Measurements from ENCODE around the gene SMIM7. TPM values are rescaled to one million over a fixed set of nuclear protein-coding genes. Genes with fewer than 3 reads are reported as not detected.
"Not testable (repeated sequence)": the region's sequence is repeated elsewhere in the genome, so short reads cannot be mapped to it uniquely, and the experiment has no call there.

Gene SMIM7
- polyA plus RNA-seq (2013, experiment 1 of 2; ENCODE audit: insufficient read length) = 58.8 TPM
- polyA plus RNA-seq (2013, experiment 2 of 2; ENCODE audit: insufficient read length) = 60.7 TPM

DNA sequence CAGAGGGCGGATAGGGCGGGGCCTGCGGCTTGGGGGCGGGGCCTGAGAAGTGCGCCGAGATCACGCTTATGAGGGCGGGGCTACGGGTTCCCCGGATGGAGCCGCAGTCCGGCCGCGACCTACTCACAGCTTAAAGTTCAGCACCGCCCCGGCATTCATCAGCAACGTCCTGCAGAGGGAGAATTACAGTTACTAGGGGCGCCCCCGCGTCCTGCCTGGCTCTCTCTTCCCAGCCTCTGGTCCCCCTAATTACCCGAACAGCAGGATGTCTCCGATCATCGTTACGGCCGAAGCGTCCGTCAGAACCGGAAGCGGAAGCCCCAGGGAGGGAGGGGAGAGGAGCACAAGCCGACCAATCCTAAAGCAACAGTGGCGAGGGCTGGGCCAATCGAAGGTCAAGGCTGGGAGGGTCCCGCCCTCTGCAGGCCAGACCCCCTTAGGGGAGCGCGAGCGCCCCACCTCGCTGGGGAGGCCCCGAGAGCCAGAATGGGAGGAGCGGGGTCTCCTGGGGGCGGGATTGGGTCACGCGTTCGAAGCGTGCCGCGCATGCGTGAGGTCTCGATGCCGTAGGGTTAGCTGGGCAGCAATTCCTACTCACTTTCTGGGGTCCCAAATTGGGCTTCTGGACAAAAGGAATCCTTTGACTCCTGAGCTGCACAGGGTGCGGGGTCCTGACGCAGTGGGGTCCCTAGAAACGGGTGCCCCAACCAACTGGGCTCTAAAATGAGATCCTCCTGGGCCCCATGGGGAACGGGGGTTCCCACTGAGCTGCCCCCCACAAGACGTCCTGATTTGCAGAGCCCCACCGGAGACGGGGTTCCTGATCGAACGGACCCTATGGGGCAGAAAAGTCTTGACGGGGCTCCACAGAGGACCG lies at the start of gene SMIM7:
TSS of gene SMIM7 (minus strand) at position 313 of the 877 bp plus-strand sequence. CDS start at position 279, 34 bp downstream.
- DNase-seq = peak; percentile 99

DNA sequence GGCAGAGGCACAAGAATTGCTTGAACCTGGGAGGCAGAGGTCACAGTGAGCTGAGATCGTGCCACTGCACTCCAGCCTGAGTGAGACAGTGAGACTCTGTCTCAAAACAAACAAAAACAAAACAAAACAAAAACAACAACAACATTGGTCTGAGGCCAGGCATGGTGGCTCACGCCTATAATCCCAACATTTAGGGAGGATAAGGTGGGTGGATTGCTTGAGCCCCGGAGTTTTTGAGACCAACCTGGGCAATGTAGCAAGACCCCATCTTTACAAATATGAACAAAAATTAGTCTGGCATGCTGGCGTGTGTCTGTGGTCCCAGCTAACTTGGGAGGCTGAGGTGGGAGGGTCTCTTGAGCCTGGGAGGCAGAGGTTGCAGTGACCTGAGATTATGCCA lies 43.7 kb upstream of the SMIM7 start:
- DNase-seq = no peak

DNA sequence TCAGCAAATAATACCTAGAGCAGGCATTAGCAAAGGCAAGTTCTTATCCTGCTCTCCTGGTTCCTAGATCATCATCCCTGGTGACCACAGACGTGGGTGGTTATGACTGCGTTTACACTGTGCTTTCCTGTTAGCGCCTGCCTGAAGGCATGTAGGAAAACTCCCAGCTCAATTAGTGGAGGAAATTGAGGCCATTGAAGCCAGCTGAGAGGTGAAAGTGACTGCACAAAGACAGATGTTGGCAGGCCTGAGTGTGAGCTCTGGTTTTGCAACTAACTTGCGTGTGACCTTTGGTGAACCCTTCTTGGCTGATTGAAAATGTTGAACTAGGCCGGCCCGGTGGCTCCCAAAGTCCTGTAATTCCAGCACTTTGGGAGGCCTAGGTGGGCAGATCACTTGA lies 42.2 kb upstream of the SMIM7 start:
- DNase-seq = no peak

DNA sequence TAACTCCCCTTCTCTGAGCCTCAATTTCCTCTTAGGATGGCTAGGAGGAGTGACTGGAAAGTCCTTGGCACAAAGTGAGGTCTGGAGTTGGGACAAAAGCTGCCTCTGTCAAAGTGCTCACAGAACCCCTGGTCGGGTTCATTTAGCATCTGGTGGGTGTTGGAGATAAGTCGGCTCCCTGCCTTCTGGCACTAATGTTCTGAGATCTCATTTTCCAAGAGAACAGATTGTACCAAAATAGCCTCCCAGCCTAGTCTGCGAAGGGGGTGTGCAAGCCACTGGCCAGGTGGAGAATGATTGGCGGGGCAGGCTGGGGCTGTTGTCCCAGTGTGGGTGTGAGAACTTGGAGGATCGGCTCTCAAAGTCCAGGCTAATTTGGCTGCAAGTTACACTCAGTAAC lies 39.0 kb upstream of the SMIM7 start:
- no peak for DNase-seq

DNA sequence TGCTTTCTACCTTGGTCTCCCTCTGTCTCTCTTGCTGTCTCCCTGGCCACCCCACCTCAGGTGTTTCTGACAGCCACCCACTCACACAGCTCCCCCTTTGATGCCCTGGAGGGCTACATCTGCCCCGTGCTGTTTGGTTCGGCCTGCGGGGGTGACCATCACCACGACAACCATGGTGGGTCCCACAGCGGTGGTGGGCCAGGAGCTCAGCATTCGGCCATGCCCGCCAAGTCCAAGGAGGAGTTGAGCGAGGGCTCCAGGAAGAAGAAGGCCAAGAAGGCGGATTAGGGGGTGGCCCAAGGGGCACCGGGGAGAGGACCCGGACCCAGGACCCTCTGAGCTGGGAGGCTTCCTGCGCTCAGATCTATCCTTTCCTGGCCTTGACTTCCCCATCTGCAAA lies 28.1 kb upstream of the SMIM7 start:
- no peak for DNase-seq

DNA sequence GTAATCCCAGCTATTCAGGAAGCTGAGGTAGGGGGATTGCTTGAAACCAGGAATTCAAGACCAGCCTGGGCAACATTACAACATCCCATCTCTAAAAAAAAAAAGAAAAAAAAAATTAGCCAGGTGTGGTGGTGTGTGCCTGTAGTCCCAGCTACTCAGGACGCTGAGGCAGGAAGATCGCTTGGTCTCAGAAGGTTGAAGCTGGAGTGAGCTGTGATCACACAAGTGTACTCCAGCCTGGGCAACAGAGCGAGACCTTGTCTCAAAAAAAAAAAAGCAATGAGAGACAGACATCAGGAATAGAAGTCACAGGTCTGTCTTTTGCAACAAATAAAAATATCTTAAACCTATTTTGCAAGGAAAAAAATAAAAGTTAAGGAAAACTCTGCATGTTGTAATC lies 24.3 kb upstream of the SMIM7 start:
- no peak for DNase-seq

DNA sequence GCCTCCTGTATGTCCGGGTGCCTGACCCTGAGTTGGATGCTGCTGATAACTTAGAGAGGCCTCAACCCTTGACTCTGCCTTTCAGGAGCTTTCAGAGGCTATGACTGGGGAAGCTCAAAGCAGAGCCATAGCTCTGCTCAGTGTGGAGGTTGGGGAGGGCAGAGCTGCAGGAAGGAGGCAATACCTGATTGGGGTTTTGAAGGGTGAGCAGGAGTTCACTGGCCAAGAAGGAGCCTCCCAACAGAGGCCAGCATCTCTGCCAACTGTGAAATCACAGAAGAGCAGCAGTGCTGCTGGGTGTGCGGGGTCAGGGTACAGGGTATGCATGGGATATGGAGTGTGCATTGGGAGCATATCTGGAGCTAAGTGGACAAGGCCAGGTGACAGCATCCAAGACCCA lies 22.6 kb upstream of the SMIM7 start:
- no peak for DNase-seq

DNA sequence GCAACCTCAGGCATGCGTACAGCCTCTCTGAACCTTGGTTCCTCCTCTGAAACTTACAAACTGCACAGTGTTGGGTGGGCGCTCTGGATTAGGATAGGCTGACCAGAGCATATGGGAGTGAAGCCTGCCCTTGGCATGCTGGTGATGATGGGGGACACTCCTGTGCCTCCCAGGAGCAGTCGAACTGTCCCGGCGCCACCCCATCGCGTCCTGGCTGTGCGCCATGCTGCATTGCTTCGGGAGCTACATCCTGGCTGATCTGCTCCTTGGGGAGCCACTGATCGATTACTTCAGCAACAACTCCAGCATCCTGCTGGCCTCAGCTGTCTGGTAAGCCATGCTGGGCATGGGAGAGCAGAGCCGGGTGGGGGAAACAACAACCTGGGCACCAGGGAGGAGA lies 19.9 kb upstream of the SMIM7 start:
- no peak for DNase-seq

DNA sequence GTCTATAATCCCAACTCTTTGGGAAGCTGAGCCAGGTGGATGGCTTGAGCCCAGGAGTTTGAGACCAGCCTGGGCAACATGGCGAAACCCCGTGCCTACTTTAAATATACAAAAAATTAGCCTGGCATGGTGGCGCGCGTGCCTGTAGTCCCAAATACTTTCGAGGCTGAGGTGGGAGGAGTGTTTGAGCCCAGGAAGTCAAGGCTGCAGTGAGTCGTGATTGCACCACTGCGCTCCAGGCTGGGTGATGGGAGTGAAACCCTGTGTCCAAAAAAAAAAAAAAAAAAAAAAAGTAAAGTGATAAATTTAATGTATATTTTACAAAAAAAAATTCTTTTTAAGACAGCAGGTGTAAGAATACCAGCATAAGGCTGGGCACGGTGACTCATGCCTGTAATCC lies 18.6 kb upstream of the SMIM7 start:
- DNase-seq = no peak

DNA sequence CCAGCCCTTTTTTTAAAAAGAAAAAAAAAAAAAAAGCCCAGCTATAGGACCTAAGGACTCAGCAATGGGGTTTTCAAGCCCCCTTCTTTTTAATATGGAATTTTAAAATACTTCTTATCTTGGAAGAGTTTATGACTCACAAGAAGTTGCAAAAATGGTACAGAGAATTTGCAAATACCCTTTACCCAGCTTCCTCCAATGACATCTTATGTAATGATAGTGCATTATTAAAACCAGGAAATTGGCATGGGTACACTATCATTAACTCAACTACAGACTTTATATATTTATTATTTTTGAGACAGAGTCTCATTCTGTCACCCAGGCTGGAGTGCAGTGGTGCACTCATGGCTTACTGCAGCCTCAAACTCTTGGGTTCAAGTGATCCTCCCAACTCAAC lies 17.1 kb upstream of the SMIM7 start:
- DNase-seq = no peak

DNA sequence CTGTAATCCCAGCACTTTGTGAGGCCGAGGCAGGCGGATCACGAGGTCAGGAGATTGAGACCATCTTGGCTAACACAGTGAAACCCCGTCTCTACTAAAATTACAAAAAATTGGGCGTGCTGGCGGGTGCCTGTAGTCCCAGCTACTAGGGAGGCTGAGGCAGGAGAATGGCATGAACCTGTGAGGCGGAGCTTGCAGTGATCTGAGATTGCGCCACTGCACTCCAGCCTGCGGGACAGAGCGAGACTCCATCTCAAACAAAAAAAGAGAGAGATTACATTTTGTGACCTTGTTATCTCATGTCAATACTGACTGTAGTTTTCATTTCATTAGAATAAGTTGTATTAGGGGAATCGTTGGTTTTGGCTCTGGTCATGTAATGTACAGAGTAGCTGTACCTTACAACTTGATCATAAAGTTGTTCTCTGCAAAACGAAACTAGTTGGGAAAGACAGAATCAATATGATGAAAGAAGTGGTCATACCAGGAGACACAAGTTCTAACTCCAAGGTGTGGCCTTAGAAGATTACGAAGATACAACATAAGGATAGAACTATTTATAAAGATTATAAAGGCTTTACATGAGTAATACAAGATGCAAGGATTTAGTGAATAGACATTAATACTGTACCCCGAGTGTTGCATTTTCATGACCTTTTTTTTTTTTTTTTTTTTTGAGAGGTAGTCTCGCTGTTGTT lies 16.3 kb upstream of the SMIM7 start:
- DNase-seq = no peak

DNA sequence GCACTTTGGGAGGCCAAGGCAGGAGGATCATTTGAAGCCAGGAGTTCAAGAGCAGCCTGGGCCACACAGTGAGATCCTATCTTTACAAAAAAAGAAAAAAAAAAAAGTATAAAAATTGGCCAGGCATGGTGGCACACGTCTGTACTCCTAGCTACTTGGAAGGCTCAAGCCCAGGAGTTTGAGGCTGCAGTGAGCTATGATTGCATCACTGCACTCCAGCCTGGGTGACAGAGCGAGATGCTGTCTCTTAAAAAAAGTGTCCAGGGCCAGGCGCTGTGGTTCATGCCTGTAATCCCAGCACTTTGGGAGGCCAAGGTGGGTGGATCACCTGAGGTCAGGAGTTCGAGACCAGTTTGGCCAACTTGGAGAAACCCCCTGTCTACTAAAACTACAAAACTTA lies 13.9 kb upstream of the SMIM7 start:
- DNase-seq = not testable (repeated sequence)

DNA sequence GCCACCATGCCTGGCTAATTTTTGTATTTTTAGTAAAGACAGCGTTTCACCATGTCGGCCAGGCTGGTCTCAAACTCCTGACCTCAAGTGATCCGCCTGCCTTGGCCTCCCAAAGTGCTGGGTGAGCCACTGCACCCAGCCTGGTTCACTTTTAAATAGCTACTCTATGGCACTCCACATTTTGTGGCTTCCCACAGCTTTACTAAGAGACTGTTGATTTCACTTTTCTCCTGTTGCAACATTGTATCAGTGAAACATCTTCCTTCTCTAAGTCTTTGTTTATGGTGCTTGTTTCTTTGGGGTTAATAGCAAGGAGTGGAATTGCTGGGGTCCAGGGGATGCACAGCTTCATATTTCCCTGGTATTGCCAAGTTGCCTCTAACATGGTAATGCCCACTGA lies 13.3 kb upstream of the SMIM7 start:
- no peak for DNase-seq

DNA sequence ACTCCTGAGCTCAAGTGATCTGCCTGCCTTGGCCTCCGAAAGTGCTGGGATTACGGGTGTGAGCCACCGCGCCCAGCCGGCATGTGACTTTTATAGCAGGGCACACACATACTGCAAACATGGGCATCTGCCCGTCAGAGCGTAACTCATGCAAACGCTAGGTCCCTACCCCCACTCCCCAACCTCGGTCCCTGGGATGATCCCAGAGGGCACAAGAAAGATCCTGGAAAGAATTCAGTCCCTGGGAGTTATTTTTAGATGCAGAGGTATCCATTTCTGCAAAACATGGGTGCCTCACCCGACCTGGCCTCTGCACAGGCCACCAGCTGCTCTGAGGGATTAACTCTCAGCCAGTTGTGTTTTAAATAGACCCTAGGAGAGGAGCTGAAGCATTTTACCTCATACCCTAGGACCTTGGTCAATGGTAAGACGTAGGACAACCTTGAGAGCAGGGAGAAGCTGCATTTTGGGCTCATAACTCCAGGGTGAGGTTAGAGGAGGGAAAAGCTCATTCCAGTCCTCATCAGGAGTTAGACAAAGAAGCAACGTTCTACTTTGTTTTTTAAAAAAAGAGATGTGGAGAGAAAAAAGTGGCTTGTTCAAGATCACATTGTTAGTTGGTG lies 11.8 kb upstream of the SMIM7 start:
- no peak for DNase-seq

DNA sequence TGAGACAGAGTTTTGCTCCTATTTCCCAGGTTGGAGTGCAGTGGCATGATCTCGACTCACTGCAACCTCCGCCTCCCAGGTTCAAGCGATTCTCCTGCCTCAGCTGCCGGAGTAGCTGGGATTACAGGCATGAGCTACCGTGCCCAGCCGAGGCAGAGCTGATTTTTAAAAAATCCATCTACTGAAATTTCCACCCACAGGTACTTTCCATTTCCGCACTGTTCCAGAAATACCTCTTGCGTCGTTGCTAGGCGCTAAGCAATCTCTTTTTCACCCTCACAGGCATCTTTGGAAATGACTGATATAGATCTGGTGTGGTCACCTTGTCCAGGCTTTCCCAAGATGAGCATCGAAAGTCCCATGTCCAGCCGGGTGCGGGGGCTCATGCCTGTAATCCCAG lies 10.3 kb upstream of the SMIM7 start:
- DNase-seq = no peak

DNA sequence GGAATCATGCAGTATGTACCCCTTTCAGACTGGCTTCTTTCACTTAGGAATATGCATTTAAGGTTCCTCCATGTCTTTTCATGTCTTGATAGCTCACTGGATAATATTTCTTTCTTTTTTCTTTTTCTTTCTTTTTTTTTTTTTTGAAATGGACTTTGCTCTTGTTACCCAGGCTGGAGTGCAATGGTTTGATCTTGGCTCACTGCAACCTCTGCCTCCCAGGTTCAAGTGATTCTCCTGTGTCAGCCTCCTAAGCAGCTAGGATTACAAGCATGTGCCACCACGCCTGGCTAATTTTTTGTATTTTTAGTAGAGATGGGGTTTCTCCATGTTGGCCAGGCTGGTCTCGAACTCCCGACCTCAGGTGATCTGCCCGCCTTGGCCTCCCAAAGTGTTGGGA lies 8.8 kb upstream of the SMIM7 start:
- not testable (repeated sequence) for DNase-seq

DNA sequence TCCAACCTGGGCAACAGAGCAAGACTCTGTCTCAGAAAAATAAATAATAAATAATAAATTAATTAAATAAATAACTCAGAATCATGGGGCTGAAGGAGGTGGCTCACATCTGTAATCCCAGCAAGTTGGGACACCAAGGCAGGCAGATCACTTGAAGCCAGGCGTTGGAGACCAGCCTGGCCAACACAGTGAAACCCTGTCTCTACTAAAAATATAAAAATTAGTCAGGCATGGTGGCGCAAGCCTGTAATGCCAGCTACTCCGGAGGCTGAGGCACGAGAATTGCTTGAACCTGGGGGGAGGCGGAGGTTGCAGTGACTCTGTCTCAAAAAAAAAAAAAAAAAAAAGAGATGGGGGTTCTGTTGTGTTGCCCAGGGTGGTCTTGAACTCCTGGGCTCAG lies 8.2 kb upstream of the SMIM7 start:
- no peak for DNase-seq

DNA sequence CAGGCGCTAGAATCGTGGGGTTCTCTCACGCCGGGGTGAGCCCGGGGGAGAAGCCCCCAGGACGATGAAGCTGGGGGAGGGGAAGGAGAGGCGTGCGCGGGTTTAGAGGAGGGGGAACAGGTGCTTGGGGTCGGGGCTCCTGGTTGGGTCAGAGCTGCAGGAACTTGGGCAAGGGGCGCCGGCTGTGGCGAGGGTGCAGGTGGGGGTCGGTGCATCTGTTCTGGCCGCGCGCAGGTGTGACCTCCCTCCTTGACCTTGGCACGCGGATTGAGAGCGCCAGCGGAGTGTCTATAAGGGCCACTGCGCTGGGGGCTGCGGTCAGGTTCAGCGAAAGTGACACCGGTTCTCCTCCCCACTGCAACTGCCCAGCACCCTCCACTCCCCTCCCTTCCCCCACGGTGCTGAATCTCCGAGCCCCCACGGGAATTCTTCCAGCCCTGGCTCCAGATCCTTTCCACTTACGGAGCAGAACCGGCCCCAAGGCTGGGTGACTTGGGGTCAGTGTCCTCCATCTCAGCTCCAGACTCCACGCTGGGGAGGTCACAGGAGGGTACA lies 1.6 kb upstream of the SMIM7 start:
- no peak for DNase-seq

DNA sequence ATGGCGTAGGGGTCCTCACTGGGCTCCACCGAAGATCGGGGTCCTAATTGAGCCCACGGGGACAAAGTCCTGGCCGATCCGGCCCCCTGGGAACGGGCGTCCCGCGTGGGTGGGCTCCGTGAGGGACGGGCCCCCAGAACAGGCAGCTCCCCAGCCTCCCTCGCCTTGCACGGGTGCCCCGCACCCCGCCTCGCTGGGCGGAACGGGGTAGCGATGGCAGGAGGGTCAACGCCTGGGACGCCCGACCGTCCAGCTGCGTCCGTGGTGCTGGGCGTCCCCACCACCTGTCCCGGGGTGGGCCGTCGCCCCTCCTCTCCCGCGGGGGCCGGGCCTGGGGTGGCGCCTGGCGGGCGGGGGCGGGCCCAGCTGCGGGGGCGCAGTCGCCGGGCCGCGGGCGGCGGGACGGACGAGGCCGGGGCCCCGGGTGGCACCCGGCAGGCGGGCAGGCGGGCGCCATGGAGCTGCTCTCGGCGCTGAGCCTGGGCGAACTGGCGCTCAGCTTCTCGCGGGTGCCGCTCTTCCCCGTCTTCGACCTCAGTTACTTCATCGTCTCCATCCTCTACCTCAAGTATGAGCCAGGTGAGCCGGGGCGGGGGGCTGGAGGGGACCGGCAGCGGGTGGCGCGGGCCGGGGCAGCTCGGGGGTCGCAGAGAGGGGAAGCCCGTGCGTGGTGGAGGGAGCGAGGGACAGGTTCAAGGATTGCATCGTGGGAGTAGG lies 977 bp upstream of the SMIM7 start, which contains the start of gene TMEM38A:
TSS of gene TMEM38A (plus strand) at position 377 of the 717 bp plus-strand sequence. CDS start at position 456, 79 bp downstream.
- no peak for DNase-seq

DNA sequence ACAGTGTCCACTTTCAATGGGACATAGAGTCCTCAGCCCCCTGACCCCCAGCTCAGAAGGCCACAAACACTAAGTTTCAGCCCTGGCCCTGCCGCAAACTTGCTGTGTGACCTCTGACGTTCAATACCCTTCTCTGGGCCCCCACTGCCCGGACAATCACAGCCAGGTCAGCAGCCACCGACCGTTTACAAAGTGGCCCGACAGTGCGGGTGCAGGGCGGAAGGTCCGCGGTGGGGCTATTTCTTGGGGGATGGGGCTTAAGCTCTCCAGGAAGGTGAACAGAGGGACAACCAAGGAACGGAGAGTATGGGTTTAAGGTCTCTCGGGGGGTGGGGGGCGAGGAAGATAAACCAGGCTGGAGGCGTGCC lies 496 bp downstream of the SMIM7 start:
- no peak for DNase-seq

DNA sequence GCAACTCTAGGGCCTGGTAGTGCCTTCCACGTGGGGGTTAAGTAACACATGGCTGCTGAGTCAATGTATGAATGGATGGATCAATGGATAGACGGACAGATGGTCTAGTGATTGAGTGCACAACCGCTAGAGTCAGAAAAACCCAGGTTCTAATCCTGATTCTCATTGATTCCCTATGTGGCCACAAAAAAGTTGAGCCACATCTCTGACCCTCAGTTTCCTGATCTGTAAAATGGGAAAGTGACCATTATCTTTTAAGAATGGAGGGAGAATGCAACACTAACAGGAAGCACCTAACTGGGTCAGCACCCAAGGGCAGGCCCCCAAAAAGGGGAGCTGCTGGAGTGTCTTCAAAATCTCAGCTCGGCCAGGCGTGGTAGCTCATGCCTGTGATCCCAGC lies 2.6 kb downstream of the SMIM7 start:
- no peak for DNase-seq

DNA sequence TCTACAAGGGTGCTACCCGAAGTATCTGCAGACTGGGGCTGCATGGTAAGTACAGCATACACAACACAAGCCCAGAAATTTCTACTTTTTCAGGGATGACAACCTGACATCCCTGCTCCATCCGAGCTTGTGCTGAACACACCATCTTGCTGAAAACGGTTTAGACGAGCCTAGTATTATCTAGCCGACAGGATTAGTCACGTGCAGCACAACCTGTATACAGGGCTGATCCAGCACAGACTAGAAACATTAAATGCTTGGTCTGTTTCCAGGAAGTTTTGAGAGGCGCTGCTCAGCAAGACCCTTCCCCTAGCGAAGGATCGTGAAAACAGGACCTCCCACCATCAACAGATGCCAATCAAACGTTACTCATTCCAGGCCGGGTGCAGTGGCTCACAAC lies 4.2 kb downstream of the SMIM7 start:
- DNase-seq = no peak
